ENCODE results near the gene VRK1.

DNA sequence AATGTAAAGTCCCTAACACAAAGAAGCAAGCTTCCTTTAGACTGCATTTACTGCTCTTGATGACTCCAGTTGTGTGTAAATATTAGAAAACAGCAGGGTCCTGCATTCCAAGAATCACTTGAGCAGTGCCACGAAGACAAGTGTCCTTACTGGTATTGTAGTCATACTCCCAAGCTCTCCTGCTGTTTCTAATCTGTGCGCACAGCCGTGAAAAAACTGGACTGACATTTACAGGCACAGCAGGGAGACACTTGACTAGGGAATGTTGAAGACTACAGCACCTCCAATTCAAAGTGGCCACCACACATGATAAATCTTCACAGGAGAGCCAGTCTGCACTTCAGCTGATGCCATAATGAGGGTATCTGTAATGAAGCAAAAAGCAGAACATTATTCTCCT lies 91.4 kb downstream of the VRK1 start:
- TF ChIP-seq, protein P1, sequence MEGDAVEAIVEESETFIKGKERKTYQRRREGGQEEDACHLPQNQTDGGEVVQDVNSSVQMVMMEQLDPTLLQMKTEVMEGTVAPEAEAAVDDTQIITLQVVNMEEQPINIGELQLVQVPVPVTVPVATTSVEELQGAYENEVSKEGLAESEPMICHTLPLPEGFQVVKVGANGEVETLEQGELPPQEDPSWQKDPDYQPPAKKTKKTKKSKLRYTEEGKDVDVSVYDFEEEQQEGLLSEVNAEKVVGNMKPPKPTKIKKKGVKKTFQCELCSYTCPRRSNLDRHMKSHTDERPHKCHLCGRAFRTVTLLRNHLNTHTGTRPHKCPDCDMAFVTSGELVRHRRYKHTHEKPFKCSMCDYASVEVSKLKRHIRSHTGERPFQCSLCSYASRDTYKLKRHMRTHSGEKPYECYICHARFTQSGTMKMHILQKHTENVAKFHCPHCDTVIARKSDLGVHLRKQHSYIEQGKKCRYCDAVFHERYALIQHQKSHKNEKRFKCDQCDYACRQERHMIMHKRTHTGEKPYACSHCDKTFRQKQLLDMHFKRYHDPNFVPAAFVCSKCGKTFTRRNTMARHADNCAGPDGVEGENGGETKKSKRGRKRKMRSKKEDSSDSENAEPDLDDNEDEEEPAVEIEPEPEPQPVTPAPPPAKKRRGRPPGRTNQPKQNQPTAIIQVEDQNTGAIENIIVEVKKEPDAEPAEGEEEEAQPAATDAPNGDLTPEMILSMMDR (conservative IDR thresholded peaks at IDR 0.05 in 1 of 2, IDR thresholded peaks at IDR 0.05 in 1 of 2; ENCODE audit: extremely low read depth in 1 of 2, insufficient read depth in 1 of 2, low read depth in 1 of 2, low read length in 2 of 2): no peak
- no peak for TF ChIP-seq EZH2 (IDR thresholded peaks at IDR 0.05; ENCODE audit: borderline replicate concordance, low read length)

Measured in mammary epithelial cell (primary cell).